VCaP (cell line): ENCODE measurements around the gene PRSS36.

ENCODE experiments used
- H3K27ac ChIP-seq: fragments of 450-650 bp; 2 replicates; pipeline ENCODE4 v1.5.1; 2017
- TF ChIP-seq, protein P1 (sequence below): fragments of 450-650 bp; conservative IDR thresholded peaks from 2 replicates; pipeline ENCODE4 v1.5.1; 2017; ENCODE audit warnings: mild to moderate bottlenecking, moderate library complexity

The PRSS36 gene

GRCh38 chr16:31187808-31188189 lies 37.9 kb upstream of the PRSS36 start:
- H3K27ac ChIP-seq = no peak overlapping the region
- TF ChIP-seq, protein P1, sequence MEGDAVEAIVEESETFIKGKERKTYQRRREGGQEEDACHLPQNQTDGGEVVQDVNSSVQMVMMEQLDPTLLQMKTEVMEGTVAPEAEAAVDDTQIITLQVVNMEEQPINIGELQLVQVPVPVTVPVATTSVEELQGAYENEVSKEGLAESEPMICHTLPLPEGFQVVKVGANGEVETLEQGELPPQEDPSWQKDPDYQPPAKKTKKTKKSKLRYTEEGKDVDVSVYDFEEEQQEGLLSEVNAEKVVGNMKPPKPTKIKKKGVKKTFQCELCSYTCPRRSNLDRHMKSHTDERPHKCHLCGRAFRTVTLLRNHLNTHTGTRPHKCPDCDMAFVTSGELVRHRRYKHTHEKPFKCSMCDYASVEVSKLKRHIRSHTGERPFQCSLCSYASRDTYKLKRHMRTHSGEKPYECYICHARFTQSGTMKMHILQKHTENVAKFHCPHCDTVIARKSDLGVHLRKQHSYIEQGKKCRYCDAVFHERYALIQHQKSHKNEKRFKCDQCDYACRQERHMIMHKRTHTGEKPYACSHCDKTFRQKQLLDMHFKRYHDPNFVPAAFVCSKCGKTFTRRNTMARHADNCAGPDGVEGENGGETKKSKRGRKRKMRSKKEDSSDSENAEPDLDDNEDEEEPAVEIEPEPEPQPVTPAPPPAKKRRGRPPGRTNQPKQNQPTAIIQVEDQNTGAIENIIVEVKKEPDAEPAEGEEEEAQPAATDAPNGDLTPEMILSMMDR = no peak

- TF ChIP-seq, protein P1 = no peak
- no peak overlapping the region for H3K27ac ChIP-seq
These were observed 37.3 kb upstream of the PRSS36 start for GRCh38 chr16:31186930-31187807.

DNA sequence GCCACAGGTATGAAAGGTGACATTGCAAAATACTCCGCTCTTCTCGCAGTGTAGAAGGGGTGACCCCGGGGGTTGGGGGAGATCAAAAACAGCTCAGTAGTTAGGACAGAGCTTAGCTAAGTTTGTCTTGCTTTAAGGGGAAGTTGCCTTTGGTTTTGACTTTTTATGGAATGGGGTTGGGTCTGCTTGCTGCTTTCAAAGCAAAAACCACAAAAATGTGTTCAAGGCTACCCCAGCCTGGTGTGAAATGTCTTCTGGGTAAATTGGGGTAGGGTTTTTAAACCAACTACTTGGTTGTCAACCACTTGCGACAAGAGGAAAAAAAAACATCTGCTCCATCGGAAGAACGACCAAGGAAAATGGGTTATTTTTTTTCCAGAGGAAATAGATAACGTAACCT lies 36.3 kb upstream of the PRSS36 start:
- H3K27ac ChIP-seq = no peak overlapping the region
- TF ChIP-seq, protein P1 = no peak

DNA sequence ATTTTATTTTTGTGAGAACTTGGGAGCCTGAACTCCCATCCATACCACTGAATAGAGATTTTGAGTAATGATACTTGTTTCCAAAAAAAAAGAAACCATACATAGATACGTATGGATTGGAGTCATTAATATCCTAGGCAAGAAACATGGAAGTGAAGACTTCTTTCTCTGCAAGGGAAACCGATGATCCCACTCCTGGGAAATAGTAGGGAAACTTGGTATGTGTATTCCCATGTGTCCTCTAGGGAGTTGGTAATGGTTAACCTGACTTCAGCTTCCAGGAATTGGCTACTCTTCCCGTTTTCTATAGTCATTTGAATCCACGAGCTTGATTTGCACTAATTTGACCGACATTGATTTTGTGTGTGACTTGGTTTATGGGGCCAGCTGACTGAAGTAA lies 35.5 kb upstream of the PRSS36 start:
- no peak overlapping the region for H3K27ac ChIP-seq

DNA sequence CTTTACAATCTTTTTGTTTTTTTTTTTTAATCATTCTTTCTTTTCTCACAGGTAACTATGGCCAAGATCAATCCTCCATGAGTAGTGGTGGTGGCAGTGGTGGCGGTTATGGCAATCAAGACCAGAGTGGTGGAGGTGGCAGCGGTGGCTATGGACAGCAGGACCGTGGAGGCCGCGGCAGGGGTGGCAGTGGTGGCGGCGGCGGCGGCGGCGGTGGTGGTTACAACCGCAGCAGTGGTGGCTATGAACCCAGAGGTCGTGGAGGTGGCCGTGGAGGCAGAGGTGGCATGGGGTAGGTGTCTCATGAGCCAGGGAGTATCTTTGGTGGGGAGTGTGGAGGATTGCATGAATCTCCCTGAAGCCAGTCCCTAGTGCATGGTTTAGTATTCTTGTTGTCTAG lies 35.0 kb upstream of the PRSS36 start:
- H3K27ac ChIP-seq = no peak overlapping the region
- TF ChIP-seq, protein P1 = no peak

More for the DNA sequence above, 35.5 kb upstream of the PRSS36 start:
- TF ChIP-seq, protein P1 = no peak

DNA sequence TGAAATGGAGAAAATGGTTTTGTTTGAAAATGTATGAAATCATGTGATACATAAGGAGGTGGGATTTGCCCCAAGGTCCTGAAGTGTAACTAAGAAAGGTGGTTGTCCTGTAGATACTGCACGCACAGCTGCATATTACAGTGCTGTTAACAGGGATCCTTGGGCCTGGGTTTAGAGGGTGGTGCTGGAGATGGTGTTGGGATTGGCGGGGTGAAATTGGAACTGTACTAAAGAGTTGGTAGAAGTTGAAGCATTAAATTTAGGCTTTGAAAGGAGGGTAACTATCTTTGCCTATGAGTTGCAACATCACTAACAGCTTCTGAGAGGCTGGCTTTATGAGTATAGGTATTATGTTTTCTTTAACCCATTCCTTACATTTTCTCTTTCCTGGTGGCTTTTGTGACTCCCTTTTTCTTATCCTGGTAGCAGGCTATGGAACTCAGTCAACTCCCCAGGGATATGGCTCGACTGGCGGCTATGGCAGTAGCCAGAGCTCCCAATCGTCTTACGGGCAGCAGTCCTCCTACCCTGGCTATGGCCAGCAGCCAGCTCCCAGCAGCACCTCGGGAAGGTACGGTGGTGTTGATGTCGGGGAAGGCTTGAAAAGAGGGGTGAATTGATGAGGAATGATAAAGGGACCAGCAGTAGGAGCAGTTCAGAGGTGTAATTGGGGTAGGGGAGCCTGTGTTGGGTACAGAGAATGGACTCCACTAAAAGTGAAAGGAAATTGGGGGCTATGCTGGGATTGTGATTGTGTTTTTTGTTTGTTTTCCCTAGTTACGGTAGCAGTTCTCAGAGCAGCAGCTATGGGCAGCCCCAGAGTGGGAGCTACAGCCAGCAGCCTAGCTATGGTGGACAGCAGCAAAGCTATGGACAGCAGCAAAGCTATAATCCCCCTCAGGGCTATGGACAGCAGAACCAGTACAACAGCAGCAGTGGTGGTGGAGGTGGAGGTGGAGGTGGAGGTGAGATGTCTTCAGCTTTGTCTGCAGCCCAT lies 33.9 kb upstream of the PRSS36 start:
- TF ChIP-seq, protein P1 = no peak
- no peak overlapping the region for H3K27ac ChIP-seq

DNA sequence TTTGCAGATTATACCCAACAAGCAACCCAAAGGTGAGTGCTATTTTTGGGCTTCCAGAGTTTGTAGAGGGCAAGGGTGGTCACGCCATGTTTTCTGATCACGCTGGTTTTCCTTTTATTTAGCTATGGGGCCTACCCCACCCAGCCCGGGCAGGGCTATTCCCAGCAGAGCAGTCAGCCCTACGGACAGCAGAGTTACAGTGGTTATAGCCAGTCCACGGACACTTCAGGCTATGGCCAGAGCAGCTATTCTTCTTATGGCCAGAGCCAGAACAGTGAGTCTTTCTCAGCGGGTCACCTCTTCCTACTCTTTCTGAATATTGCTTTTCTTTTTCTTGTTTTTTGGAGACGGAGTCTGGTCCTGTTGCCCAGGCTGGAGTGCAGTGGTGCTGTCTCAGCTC lies 32.5 kb upstream of the PRSS36 start:
- H3K27ac ChIP-seq = peak overlapping the region; percentile 83; the same call in 1 of the 2 replicates
- TF ChIP-seq, protein P1 = no peak
